HCT116 (cell line): ENCODE results near the gene OR2T29. TPM values are rescaled to one million over a fixed set of nuclear protein-coding genes. Genes with fewer than 3 reads are reported as not detected.

Experiments used
- ATAC-seq: fragments of 200-7000 bp; cut with Tn5 transposase; 2 replicates; pipeline ENCODE4 v1.9.1; 2020; ENCODE audit warnings: mild to moderate bottlenecking, moderate library complexity
- BruUV-seq: library from RNA; stranded (reverse); fragments of 400-500 nt; replicated peaks from 2 replicates; lab custom pipeline; 2021; lab: Mats Ljungman, UMichigan
- CTCF ChIA-PET: fragments of 300-600 bp; sonication (Branson Sonifier 250); formaldehyde crosslinking; loops from one replicate; lab custom pipeline; 2021; ENCODE audit warnings: antibody characterized with exemption; lab: Charles Lee
- POLR2A ChIA-PET: fragments of 300-600, 350-600 bp; sonication (Branson Sonifier 250); formaldehyde crosslinking; loops from one replicate; lab custom pipeline; 2021; ENCODE audit warnings: antibody characterized with exemption; lab: Charles Lee
- RAD21 ChIA-PET, 2 experiments: fragments of 300-600 bp; sonication (Branson Sonifier 250); formaldehyde crosslinking; loops; one replicate each; lab custom pipeline; 2023; ENCODE audit warnings: low total read pairs in 2 of 2; ENCODE audit not compliant: uncharacterized antibody in 2 of 2, unreplicated experiment in 2 of 2, low non-redundant PET in 1 of 2; lab: Charles Lee
- DNase-seq: peaks from one replicate; pipeline ENCODE4 v3.0.0-alpha.2; 2010; ENCODE audit warnings: low read depth, low spot score
- H2AFZ ChIP-seq: fragments of 200-600 bp; shearing (Covaris generic), sonication (generic); 2 replicates; pipeline ENCODE4 v1.6.1; 2017; ENCODE audit warnings: low read depth, mixed run types, mixed read lengths, antibody characterized with exemption, low read length; ENCODE audit not compliant: poor library complexity, severe bottlenecking
- H3K27ac ChIP-seq: 2 replicates; pipeline ENCODE4 v1.5.1; 2012; ENCODE audit warnings: low read depth, low read length
- H3K27me3 ChIP-seq: fragments of 200-600 bp; sonication (generic); 2 replicates; pipeline ENCODE4 v1.6.1; 2016; ENCODE audit warnings: mixed run types, low read length, mixed read lengths; ENCODE audit not compliant: insufficient read depth
- H3K36me3 ChIP-seq, 2 experiments: fragments of 200-500 bp in 1 of 2; fragments of 200-600 bp in 1 of 2; sonication (Bioruptor generic) in 1 of 2; sonication (generic) in 1 of 2; 2 replicates each; pipeline versions ENCODE4 v1.5.1 to v1.6.1; 2014 to 2016; ENCODE audit warnings: low read length in 2 of 2, inconsistent platforms in 1 of 2, mixed read lengths in 1 of 2, mixed run types in 1 of 2; ENCODE audit not compliant: insufficient read depth in 2 of 2, control insufficient read depth in 1 of 2
- H3K4me1 ChIP-seq, 2 experiments: fragments of 200-600 bp in 1 of 2; sonication (generic) in 1 of 2; 2 replicates each; pipeline versions ENCODE4 v1.5.1 to v1.6.1; 2012 to 2017; ENCODE audit warnings: low read length in 2 of 2, inconsistent platforms in 1 of 2, mild to moderate bottlenecking in 1 of 2, mixed read lengths in 1 of 2, mixed run types in 1 of 2, moderate library complexity in 1 of 2; ENCODE audit not compliant: insufficient read depth in 2 of 2, control insufficient read depth in 1 of 2
- H3K4me2 ChIP-seq: fragments of 200-600 bp; sonication (generic); 2 replicates; pipeline ENCODE4 v1.6.1; 2017; ENCODE audit warnings: mixed run types, low read length, mixed read lengths
- H3K4me3 ChIP-seq, 2 experiments: fragments of 200-600 bp in 1 of 2; sonication (generic) in 1 of 2; replicated peaks in 1 of 2; 2 replicates each; pipeline ENCODE4 v1.5.1; 2011 to 2016; ENCODE audit warnings: low read length in 2 of 2, control low read depth in 1 of 2, low read depth in 1 of 2, mild to moderate bottlenecking in 1 of 2, mixed read lengths in 1 of 2, mixed run types in 1 of 2
- H3K79me2 ChIP-seq: fragments of 200-600 bp; sonication (generic); 2 replicates; pipeline ENCODE4 v1.6.1; 2017; ENCODE audit warnings: mild to moderate bottlenecking, mixed run types, low read length, moderate library complexity, mixed read lengths; ENCODE audit not compliant: insufficient read depth
- H3K9ac ChIP-seq: fragments of 200-600 bp; sonication (generic); 2 replicates; pipeline ENCODE4 v1.6.1; 2016; ENCODE audit warnings: low read length, mixed read lengths
- H3K9me2 ChIP-seq: fragments of 200-600 bp; sonication (generic), shearing (Covaris generic); 2 replicates; pipeline ENCODE4 v1.6.1; 2017; ENCODE audit warnings: mixed run types, mild to moderate bottlenecking, moderate library complexity; ENCODE audit not compliant: insufficient read depth
- H3K9me3 ChIP-seq, 2 experiments: fragments of 200-500 bp in 1 of 2; fragments of 200-600 bp in 1 of 2; sonication (Bioruptor generic) in 1 of 2; sonication (generic) in 1 of 2; 2 replicates each; pipeline ENCODE4 v1.6.1; 2014 to 2017; ENCODE audit warnings: low read length in 2 of 2, mixed read lengths in 2 of 2, inconsistent platforms in 1 of 2, low read depth in 1 of 2, mild to moderate bottlenecking in 1 of 2, mixed run types in 1 of 2, moderate library complexity in 1 of 2; ENCODE audit not compliant: control insufficient read depth in 1 of 2, insufficient read depth in 1 of 2
- H4K20me1 ChIP-seq: fragments of 200-600 bp; sonication (generic), shearing (Covaris generic); 2 replicates; pipeline ENCODE4 v1.6.1; 2017; ENCODE audit warnings: mixed run types, mild to moderate bottlenecking, moderate library complexity; ENCODE audit not compliant: insufficient read depth
- CBX3 ChIP-seq: IDR thresholded peaks from 2 replicates; pipeline ENCODE4 v1.6.1; 2012; ENCODE audit warnings: low read depth
- CEBPB ChIP-seq: IDR thresholded peaks from 2 replicates; pipeline ENCODE4 v1.6.1; 2012; ENCODE audit warnings: low read depth
- EGR1 ChIP-seq: IDR thresholded peaks from 2 replicates; pipeline ENCODE4 v1.6.1; 2012; ENCODE audit warnings: low read depth
- MAX ChIP-seq: IDR thresholded peaks from 2 replicates; pipeline ENCODE4 v1.6.1; 2012
- POLR2A ChIP-seq: IDR thresholded peaks from 2 replicates; pipeline ENCODE4 v1.7.0; 2011; ENCODE audit warnings: borderline replicate concordance; ENCODE audit not compliant: insufficient read depth, insufficient read length; ENCODE audit errors: extremely low read depth
- POLR2AphosphoS5 ChIP-seq: IDR thresholded peaks from 2 replicates; pipeline ENCODE4 v1.6.1; 2011; ENCODE audit warnings: mild to moderate bottlenecking, low read depth, low read length, moderate library complexity
- RAD21 ChIP-seq: IDR thresholded peaks from 2 replicates; pipeline ENCODE4 v1.6.1; 2012; ENCODE audit warnings: low read depth, mild to moderate bottlenecking
- SIN3A ChIP-seq: IDR thresholded peaks from 2 replicates; pipeline ENCODE4 v1.6.1; 2012; ENCODE audit warnings: low read depth
- SRF ChIP-seq: IDR thresholded peaks from 2 replicates; pipeline ENCODE4 v1.6.1; 2012; ENCODE audit warnings: low read depth
- YY1 ChIP-seq: IDR thresholded peaks from 2 replicates; pipeline ENCODE4 v1.6.1; 2011; ENCODE audit warnings: low read length, low read depth, moderate library complexity, mild to moderate bottlenecking; ENCODE audit not compliant: insufficient replicate concordance; ENCODE audit errors: extremely low read depth
- ZFX ChIP-seq: fragments of 450-650 bp; IDR thresholded peaks from 2 replicates; pipeline ENCODE4 v1.6.1; 2017
- ZNF274 ChIP-seq: fragments of 200-500 bp; sonication (Bioruptor generic); IDR thresholded peaks from 2 replicates; pipeline ENCODE4 v1.6.1; 2014; ENCODE audit warnings: mild to moderate bottlenecking, low read depth, low read length, inconsistent platforms
- intact Hi-C: fragments of 100-400 bp; cut with micrococcal nuclease; formaldehyde crosslinking; loops from 2 replicates; pipeline ENCODE4 v1.10.0; 2022
- total RNA-seq: library from RNA; stranded (reverse); gene quantifications from one replicate; pipeline ENCODE4 v1.2.1, GENCODE V29; 2021; ENCODE audit not compliant: unreplicated experiment
- TF ChIP-seq, protein P1 (sequence below): IDR thresholded peaks from 2 replicates; pipeline ENCODE4 v1.6.1; 2011; ENCODE audit warnings: mild to moderate bottlenecking, low read length, moderate library complexity; ENCODE audit not compliant: insufficient replicate concordance; ENCODE audit errors: extremely low read depth

OR2T29 gene
- total RNA-seq, 1 experiment from 2014 or later = not detected

DNA sequence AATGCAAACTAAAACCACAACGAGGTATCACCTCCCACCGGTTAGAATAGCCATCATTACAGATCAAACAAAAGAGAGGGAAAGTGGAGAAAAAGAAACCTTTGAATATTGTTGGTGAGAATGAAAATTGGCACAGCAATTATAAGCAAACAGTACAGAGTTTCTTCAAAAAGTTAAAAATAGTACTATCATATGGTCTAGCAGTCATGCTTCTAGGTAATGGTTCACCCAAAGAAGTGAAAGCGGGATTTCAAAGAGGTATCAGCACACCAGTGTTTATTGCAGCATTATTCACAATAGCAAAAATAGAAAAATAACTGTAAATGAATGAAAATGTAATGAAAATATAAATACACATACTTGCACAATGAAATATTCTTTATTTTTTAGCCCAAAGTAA lies 26.8 kb upstream of the OR2T29 start:
- ChIA-PET POLR2A (no interaction called here), CTCF (no interaction called here)
- DNase-seq (no peak), ATAC-seq (no peak)
- Histone ChIP-seq H3K9me3 (no peaks in the 10 kb centered on the region), H3K79me2 (no peaks in the 10 kb centered on the region), H3K4me3 (no peak overlapping the region), H3K9me2 (no peaks in the 10 kb centered on the region), H3K9ac (no peak overlapping the region)
- intact Hi-C loops = no loop called here
- TF ChIP-seq RAD21 (no peak), POLR2A (no peak), POLR2AphosphoS5 (no peak), YY1 (no peak), CBX3 (no peak), SIN3A (no peak), CEBPB (no peak), MAX (no peak), SRF (no peak), ZNF274 (no peak), ZFX (no peak), EGR1 (no peak)
- TF ChIP-seq, protein P1, sequence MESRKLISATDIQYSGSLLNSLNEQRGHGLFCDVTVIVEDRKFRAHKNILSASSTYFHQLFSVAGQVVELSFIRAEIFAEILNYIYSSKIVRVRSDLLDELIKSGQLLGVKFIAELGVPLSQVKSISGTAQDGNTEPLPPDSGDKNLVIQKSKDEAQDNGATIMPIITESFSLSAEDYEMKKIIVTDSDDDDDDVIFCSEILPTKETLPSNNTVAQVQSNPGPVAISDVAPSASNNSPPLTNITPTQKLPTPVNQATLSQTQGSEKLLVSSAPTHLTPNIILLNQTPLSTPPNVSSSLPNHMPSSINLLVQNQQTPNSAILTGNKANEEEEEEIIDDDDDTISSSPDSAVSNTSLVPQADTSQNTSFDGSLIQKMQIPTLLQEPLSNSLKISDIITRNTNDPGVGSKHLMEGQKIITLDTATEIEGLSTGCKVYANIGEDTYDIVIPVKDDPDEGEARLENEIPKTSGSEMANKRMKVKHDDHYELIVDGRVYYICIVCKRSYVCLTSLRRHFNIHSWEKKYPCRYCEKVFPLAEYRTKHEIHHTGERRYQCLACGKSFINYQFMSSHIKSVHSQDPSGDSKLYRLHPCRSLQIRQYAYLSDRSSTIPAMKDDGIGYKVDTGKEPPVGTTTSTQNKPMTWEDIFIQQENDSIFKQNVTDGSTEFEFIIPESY = no peak
- TF ChIP-seq, all 23 proteins: peak for 0
- BruUV-seq = no TSS peak
- no peaks in the 10 kb centered on the region for H3K36me3 ChIP-seq
- no peaks in the 10 kb centered on the region for H3K27me3 ChIP-seq
- H3K4me2 ChIP-seq = no peak overlapping the region
- no peaks in the 10 kb centered on the region for H3K4me1 ChIP-seq
- RAD21 ChIA-PET = no interaction called here
- no peak overlapping the region for H2AFZ ChIP-seq
- H4K20me1 ChIP-seq = no peaks in the 10 kb centered on the region
- no peak overlapping the region for H3K27ac ChIP-seq
